ENCODE results near the gene EXOG. TPM values are rescaled to one million over a fixed set of nuclear protein-coding genes. Genes with fewer than 3 reads are reported as not detected.

EXOG gene
- total and polyA plus RNA-seq, 2 donors (not counting 1 experiment from before 2014, with no cell fraction given): 14.2 to 16.4 TPM

- peak; percentile 27 to 36 for DNase-seq (ENCODE audit: low read depth in 2 of 2)
- H3K9ac ChIP-seq (ENCODE audit: insufficient read depth, low read length): no peak overlapping the region
- no peak overlapping the region for H2AFZ ChIP-seq (ENCODE audit: low read length)
- no peak for TF ChIP-seq CTCF (conservative IDR thresholded peaks at IDR 0.05 in 1 of 2, IDR thresholded peaks at IDR 0.05 in 1 of 2; ENCODE audit: low read depth in 1 of 2, low read length in 2 of 2)
- TF ChIP-seq EZH2 (IDR thresholded peaks at IDR 0.05; ENCODE audit: low read length, missing control alignments): no peak
- H3K4me1 ChIP-seq (ENCODE audit: control insufficient read depth, extremely low read depth, insufficient read depth, low read length): no peaks in the 10 kb centered on the region
- H3K27ac ChIP-seq (ENCODE audit: insufficient read depth, low read length): no peak overlapping the region
- no peaks in the 10 kb centered on the region for H4K20me1 ChIP-seq (ENCODE audit: control insufficient read depth, extremely low read depth, insufficient read depth, low read length)
- no peaks in the 10 kb centered on the region for H3K79me2 ChIP-seq (ENCODE audit: control insufficient read depth, insufficient read depth, low read length)
- no peaks in the 10 kb centered on the region for H3K27me3 ChIP-seq (ENCODE audit: control insufficient read depth, insufficient read depth, low read length)
- no peak overlapping the region for H3K4me3 ChIP-seq (replicated peaks in 1 of 4; ENCODE audit: control extremely low read depth in 1 of 4, insufficient read depth in 1 of 4, low read depth in 3 of 4, low read length in 4 of 4)
- peaks cover 7% of the 10 kb centered on the region for H3K36me3 ChIP-seq (ENCODE audit: control insufficient read depth, insufficient read depth, low read length)
- H3K4me2 ChIP-seq (ENCODE audit: extremely low read depth, insufficient read depth, low read length): no peak overlapping the region
- H3K9me3 ChIP-seq (ENCODE audit: control insufficient read depth, insufficient read depth, low read depth, low read length): no peaks in the 10 kb centered on the region
Measured at GRCh38 chr3:38519000-38519399, 22.9 kb downstream of the EXOG start.

GRCh38 chr3:38519651-38520050 is 23.5 kb downstream of the EXOG start:
- H3K36me3 ChIP-seq (ENCODE audit: control insufficient read depth, insufficient read depth, low read length): peaks cover 8% of the 10 kb centered on the region
- H3K4me3 ChIP-seq (replicated peaks in 1 of 4; ENCODE audit: control extremely low read depth in 1 of 4, insufficient read depth in 1 of 4, low read depth in 3 of 4, low read length in 4 of 4): no peak overlapping the region
- no peaks in the 10 kb centered on the region for H3K79me2 ChIP-seq (ENCODE audit: control insufficient read depth, insufficient read depth, low read length)
- no peak for DNase-seq (ENCODE audit: low read depth in 2 of 2)
- no peak overlapping the region for H2AFZ ChIP-seq (ENCODE audit: low read length)
- TF ChIP-seq EZH2 (IDR thresholded peaks at IDR 0.05; ENCODE audit: low read length, missing control alignments) (no peak), CTCF (conservative IDR thresholded peaks at IDR 0.05 in 1 of 2, IDR thresholded peaks at IDR 0.05 in 1 of 2; ENCODE audit: low read depth in 1 of 2, low read length in 2 of 2) (no peak)
- no peak overlapping the region for H3K9ac ChIP-seq (ENCODE audit: insufficient read depth, low read length)
- no peaks in the 10 kb centered on the region for H3K9me3 ChIP-seq (ENCODE audit: control insufficient read depth, insufficient read depth, low read depth, low read length)
- no peak overlapping the region for H3K27ac ChIP-seq (ENCODE audit: insufficient read depth, low read length)
- H3K27me3 ChIP-seq (ENCODE audit: control insufficient read depth, insufficient read depth, low read length): no peaks in the 10 kb centered on the region
- no peaks in the 10 kb centered on the region for H4K20me1 ChIP-seq (ENCODE audit: control insufficient read depth, extremely low read depth, insufficient read depth, low read length)
- H3K4me2 ChIP-seq (ENCODE audit: extremely low read depth, insufficient read depth, low read length): no peak overlapping the region
- no peaks in the 10 kb centered on the region for H3K4me1 ChIP-seq (ENCODE audit: control insufficient read depth, extremely low read depth, insufficient read depth, low read length)

- H3K79me2 ChIP-seq (ENCODE audit: control insufficient read depth, insufficient read depth, low read length): no peaks in the 10 kb centered on the region
- H3K4me2 ChIP-seq (ENCODE audit: extremely low read depth, insufficient read depth, low read length): no peak overlapping the region
- H3K27me3 ChIP-seq (ENCODE audit: control insufficient read depth, insufficient read depth, low read length): no peaks in the 10 kb centered on the region
- H3K4me3 ChIP-seq (replicated peaks in 1 of 4; ENCODE audit: control extremely low read depth in 1 of 4, insufficient read depth in 1 of 4, low read depth in 3 of 4, low read length in 4 of 4): no peak overlapping the region
- no peaks in the 10 kb centered on the region for H3K4me1 ChIP-seq (ENCODE audit: control insufficient read depth, extremely low read depth, insufficient read depth, low read length)
- no peak overlapping the region for H3K9ac ChIP-seq (ENCODE audit: insufficient read depth, low read length)
- H2AFZ ChIP-seq (ENCODE audit: low read length): no peak overlapping the region
- peaks cover 5% of the 10 kb centered on the region for H3K36me3 ChIP-seq (ENCODE audit: control insufficient read depth, insufficient read depth, low read length)
- no peaks in the 10 kb centered on the region for H4K20me1 ChIP-seq (ENCODE audit: control insufficient read depth, extremely low read depth, insufficient read depth, low read length)
- no peaks in the 10 kb centered on the region for H3K9me3 ChIP-seq (ENCODE audit: control insufficient read depth, insufficient read depth, low read depth, low read length)
- TF ChIP-seq CTCF (conservative IDR thresholded peaks at IDR 0.05 in 1 of 2, IDR thresholded peaks at IDR 0.05 in 1 of 2; ENCODE audit: low read depth in 1 of 2, low read length in 2 of 2) (peak; percentile 93 to 97), EZH2 (IDR thresholded peaks at IDR 0.05; ENCODE audit: low read length, missing control alignments) (no peak)
- DNase-seq (ENCODE audit: low read depth in 2 of 2): peak; percentile 48 to 79
- no peak overlapping the region for H3K27ac ChIP-seq (ENCODE audit: insufficient read depth, low read length)
Measured at GRCh38 chr3:38521391-38521987, 25.3 kb downstream of the EXOG start.

Data from fibroblast of lung (primary cell).